GM19035 (cell line): Measurements from ENCODE around the gene DUS3L.
"Not testable (repeated sequence)": the region's sequence is repeated elsewhere in the genome, so short reads cannot be mapped to it uniquely, and the experiment has no call there.

Experiments used
- ATAC-seq: cut with Tn5 transposase; IDR thresholded peaks from one replicate; pipeline ENCODE4 v1.9.1; 2021; ENCODE audit not compliant: unreplicated experiment

The DUS3L gene

GRCh38 chr19:5800361-5801270 lies 9.7 kb upstream of the DUS3L start:
- ATAC-seq, result no peak

- no peak for ATAC-seq
Measured at GRCh38 chr19:5799247-5800241, 8.6 kb upstream of the DUS3L start.

GRCh38 chr19:5798244-5798643 lies 7.3 kb upstream of the DUS3L start:
- ATAC-seq, result no peak

GRCh38 chr19:5795382-5795919 lies 4.5 kb upstream of the DUS3L start:
- no peak for ATAC-seq

- ATAC-seq, result no peak
Measured at GRCh38 chr19:5793188-5793587, 2.2 kb upstream of the DUS3L start.

GRCh38 chr19:5792224-5792623 lies 1.3 kb upstream of the DUS3L start:
- ATAC-seq, result no peak

GRCh38 chr19:5789886-5790558 lies 941 bp downstream of the DUS3L start:
- ATAC-seq, result no peak

GRCh38 chr19:5789351-5789761 lies 1.6 kb downstream of the DUS3L start:
- ATAC-seq, result no peak

- ATAC-seq, result no peak
Measured at GRCh38 chr19:5788422-5788821, 2.5 kb downstream of the DUS3L start.

GRCh38 chr19:5787409-5788182 lies 3.4 kb downstream of the DUS3L start:
- ATAC-seq, result no peak

- ATAC-seq, result no peak
Measured at GRCh38 chr19:5786593-5787408, 4.2 kb downstream of the DUS3L start.

- no peak for ATAC-seq
Measured at GRCh38 chr19:5785423-5785822, 5.5 kb downstream of the DUS3L start.

GRCh38 chr19:5784581-5785147 lies 6.3 kb downstream of the DUS3L start, which contains the start of gene PRR22:
Gene PRR22 (minus strand): TSS chr19:5784746. CDS start chr19:5784660, 86 bp downstream.
- ATAC-seq, result no peak

GRCh38 chr19:5782945-5783919 lies 7.7 kb downstream of the DUS3L start:
- no peak for ATAC-seq

- ATAC-seq, result no peak
Measured at GRCh38 chr19:5782322-5782721, 8.6 kb downstream of the DUS3L start.

- not testable (repeated sequence) for ATAC-seq
Measured at GRCh38 chr19:5780916-5781315, 10.0 kb downstream of the DUS3L start.

GRCh38 chr19:5778402-5778801 lies 12.6 kb downstream of the DUS3L start:
- no peak for ATAC-seq
